Activated T-cell treated with anti-CD3 and anti-CD28 coated beads, Interleukin-2, amount 50 U/mL, for 1 hour (primary cell): ENCODE results near the gene CD164.
"Not testable (repeated sequence)": the region's sequence is repeated elsewhere in the genome, so short reads cannot be mapped to it uniquely, and the experiment has no call there.

ENCODE experiments used
- DNase-seq: peaks from one replicate; pipeline ENCODE4 v3.0.0-alpha.2; 2020

Gene CD164

DNA sequence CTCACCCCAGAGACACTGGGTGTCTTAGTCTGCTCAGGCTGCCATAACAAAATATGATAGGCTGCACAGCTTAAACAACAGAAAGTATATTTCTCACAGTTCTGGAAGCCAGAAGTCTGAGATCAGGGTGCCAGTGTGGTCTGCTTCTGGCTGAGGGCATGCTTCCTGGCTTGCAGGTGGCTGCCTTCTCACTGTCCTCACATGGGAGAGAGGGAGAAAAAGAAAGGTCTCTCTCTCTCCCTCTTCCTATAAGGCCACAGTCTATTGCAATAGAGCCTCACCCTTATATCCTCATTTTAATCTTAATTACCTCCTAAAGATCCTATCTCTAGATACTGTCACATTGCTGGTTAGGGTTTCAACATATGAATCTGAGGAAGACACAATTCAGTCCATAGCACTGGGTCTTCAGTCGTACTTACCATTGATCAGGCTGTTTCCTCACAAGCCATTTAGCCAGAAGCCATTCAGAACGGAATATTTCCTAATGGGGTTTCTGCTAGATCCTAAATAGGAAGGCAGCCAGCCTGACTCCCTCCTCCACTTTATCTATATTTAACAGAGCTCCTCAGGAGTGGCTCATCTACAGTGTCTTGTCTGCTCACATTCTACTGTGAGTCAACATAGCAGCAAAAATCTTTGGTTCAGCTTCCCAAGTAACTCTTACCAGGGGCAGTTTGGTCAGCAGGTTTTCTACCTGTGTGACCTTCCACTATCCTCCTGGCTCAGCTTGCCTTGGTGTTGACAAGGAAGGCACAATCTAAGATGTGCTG, 42.2 kb downstream of the CD164 start:
- no peak for DNase-seq

DNA sequence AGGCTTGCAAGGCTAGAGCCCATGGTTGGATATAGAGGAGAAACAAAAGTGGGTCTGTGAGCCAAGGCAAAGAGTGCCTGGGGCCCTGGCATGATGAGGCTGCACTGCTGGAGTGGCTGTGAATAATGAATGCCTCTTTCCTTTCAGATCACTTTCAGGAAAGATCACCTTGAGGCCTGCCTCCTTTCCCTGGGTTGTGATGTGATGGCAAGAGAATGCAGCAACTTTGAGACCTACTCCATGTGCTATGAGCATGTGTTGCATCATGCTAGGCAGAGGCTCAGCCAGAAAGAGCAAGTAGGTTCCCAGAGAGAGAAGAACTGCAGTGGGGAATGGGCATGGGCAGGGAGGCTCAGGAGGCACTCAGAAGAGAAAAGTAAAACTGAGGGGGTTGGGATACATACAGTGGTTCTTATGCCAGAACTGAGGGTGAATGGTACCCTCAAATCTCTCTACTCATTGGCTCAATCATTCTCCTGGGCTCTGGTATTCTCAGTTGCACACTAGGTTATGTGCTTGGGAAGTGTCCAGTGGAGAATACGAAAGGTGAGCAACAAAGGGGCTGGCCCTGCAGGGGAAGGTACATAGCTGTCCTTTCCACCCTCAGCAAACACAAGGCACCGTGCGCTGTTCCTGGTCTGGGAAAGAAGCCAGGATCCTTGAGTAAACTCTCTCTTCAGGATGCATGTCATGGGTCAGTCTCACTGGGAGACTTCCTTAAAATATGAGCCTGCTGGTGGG, 45.9 kb downstream of the CD164 start:
- DNase-seq: no peak

DNA sequence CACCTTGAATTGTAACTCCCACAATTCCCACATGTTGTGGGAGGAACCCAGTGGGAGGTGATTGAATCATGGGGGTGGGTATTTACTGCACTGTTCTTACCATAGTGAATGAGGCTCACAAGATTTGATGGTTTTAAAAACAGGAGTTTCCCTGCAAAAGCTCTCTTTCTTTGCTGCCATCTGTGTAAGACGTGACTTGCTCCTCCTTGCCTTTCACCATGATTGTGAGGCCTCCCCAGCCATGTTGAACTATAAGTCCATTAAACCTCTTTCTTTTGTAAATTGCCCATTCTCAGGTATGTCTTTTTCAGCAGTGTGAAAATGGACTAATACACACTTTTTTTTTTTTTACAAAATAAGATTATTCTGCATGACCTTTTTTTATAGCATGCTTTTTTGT, 48.4 kb downstream of the CD164 start:
- DNase-seq: not testable (repeated sequence)

DNA sequence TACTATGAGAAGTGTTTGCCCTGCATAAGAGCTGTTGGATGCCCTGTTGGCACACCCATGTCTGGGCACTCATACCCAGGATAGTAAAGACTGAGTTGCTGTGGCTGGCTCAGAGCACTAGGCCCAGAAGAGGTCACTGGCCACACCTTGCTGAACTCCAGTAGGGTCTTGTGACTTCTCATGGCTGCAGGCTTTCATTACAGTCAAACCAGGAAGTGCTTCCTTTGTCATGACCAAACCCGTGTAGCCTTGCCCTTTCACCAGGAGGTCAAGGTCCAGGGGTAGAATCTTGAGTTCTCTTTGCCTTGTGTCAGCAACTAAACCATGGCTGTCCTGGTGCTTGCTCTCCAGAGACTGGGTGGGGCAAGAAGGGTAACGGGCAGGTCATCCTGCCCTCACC, 49.5 kb downstream of the CD164 start:
- DNase-seq: no peak

DNA sequence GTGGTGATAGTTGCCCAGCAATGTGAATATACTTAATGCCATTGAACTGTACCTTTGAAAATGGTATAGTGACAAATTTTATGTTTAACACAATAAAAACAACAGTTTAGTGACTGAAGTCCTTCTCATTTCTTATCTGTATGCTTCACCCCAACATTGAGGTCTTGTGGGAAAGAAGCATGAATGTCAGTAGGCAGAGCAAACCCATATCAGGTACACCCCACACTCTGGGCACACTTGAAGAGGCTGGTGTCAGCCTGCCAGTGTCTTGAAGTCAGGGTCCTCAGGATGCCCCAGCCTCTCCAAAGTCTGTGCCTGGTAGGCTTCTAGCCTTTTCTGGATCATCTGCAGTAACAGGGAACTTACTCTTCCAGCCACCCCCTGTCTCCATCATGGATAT, 51.2 kb downstream of the CD164 start:
- no peak for DNase-seq

DNA sequence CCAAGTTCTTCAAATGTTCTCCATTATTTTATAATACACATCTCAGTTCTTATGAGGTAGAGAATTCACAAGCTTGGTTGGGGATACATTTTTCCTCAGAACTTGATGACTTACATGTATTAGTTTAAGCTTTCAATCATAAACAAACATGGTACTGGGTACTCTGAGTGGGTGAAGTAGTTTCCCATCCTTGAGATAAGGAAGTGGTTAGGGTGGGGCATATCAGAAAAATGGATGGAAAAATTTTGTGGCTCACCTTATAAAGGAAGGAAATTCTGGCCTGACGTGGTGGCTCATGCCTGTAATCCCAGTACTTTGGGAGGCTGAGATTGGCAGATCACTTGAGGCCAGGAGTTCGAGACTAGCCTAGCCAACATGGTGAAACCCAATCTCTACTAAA, 52.0 kb downstream of the CD164 start:
- DNase-seq: no peak

DNA sequence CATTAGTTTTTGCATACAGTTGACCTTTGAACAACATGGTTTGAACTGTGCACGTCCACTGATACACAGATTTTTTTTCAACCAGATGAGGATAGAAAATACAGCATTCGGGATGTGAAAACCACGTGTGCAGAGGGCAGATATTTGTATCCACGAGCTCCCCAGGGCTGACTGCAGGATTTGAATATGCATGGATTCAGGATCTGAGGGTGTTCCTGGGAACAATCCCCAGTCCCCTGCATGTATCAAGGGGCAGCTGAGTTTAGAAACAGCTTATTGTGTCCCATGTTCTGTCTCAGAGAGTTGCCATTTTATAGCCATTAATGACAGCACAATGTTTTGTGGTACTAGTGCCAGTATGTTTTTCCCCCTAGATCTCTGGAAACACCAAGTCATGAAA, 53.6 kb downstream of the CD164 start:
- DNase-seq: no peak

DNA sequence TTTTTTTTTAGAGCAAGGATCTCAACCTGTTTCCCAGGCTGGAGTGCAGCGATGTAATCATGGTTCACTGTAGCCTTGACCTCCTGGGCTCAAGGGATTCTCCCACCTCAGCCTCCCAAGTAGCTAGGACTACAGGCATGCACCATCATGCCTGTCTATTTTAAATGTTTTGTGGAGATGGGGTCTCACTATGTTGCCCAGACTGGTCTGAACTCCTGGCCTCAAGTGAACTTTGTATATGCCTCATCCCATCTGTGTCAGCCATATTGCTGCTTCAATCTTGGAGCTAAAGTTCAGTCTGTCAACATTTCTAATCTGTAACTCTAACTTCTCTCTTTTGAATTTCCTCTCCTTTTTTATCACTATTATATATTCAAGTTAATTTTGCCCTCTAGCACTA, 54.3 kb downstream of the CD164 start:
- no peak for DNase-seq

DNA sequence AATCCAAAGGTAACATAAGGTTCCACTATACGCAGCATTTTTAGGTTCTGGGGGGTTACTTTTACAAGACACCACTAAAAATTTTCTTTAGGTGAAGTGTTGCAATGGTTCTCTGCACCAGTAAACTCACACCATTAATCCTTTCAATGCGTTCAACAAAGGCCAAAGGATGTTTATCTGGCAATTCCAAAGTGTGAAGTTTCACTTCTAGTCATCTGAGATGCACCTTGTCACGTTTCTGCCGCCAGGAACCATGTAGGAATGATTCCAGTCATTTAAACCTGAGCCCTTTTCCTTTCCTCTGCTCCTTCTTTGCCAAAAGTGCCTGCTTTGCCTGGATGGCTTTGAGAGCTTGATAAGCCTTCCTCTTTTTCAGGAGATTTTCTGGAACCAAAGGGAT, 54.8 kb downstream of the CD164 start:
- DNase-seq: no peak

DNA sequence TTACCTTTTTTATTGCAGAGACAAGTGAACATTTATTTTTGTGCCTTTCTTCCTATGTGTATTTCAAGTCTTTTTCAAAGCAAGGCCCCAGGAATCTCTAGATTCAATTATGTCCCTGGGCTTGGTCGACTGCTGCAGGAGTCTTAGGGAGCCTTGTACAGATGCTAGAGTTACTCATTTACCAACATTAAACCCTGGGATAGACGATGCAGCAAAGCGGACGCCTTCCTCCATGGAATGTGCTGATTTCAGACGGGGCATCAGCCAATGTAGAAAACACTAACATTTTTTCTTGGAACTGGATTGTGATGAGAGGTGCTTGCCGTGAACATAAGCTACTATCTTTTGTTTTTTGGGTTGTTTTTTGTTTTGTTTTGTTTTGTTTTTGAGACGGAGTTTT, 55.9 kb downstream of the CD164 start:
- no peak for DNase-seq

DNA sequence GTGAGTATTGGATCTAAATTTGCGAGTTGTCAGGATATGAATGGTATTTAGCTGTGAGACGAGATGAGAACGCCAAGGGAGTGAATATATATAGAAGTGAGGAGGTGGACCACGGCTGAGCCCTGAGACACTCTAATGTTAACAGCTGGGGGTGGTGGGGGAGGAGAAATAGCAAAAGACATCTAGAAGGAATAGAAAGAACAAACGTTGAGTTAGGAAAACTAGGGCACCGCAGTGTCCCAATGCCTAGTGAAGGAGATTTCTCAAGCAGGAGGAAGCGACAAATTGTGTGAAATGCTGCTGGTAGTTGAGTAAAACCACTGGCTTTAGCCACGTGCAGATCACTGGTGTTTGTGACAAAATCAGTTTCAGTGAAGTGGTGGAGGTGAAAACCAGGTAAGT, 56.9 kb downstream of the CD164 start:
- no peak for DNase-seq

DNA sequence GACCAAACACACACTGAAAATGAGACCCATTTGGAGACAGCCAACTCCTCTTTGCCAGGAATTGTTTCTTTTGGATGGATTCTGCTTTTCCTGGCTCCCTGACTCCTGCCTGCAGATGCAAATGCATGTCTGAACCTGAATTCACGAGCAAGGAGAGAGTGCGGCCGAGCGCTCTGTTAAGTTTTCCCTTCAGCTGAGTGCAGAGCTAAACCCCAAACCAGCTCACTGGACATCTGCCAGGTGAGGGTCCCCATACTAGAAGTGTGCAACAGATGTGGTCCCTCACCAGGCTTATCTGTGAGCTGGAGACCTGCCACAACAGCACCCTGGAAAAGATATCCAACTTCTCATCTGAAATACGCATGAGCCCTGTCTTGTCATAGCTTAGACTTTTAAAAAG, 59.0 kb downstream of the CD164 start:
- DNase-seq: no peak

DNA sequence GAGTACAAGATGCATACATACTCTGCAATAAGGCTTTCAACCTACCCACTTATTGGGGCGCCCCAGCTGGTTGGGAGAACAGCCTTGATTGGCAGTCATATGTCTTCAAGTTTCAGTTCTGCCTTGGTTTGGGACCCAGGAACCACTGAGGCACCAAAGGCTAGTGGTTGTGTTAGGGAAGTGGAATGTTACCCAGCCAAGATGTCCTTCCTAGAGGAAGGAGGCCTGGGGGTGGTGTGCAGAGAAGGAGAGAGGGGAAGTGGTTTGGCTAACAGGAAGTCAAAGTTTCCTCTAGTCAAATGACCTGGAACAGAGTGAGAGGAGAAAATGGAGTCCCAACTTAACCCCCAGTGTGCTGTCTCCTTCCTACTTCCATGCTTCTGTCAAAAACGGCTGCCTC, 59.4 kb downstream of the CD164 start:
- DNase-seq: no peak

DNA sequence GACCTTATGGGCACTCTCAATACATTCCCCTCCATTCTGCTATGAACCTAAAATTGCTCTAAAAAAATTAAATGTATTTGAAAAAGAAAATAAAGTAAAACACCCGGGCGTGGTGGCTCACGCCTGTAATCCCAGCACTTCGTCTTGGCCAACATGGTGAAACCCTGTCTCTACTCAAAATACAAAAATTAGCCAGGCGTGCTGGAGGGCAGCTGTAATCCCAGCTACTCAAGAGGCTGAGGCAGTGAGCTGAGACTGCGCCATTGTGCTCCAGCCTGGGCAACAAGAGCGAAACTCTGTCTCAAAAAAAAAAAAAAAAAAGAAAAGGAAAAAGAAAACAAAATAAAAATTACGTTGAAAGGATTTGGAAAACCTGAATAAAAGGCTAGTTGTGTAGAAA, 60.5 kb downstream of the CD164 start:
- DNase-seq: no peak

DNA sequence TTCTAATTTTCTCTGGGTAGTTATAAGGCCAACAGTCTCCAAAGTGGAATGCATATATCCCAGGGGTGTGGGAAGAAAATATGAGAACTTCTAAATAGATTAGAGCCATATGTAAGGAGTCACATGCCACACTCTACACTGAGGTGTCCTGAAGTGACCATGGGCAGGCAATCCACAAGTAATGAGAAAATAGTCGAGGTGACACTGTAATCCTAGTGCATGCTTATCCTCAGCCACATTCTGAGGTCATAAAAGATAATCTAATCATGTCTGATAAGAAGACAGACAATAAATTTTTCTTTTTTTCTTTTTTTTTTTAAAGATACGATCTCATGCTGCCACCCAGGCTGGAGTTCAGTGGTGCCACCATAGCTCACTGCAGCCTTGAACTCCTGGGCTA, 62.2 kb downstream of the CD164 start:
- DNase-seq: no peak

DNA sequence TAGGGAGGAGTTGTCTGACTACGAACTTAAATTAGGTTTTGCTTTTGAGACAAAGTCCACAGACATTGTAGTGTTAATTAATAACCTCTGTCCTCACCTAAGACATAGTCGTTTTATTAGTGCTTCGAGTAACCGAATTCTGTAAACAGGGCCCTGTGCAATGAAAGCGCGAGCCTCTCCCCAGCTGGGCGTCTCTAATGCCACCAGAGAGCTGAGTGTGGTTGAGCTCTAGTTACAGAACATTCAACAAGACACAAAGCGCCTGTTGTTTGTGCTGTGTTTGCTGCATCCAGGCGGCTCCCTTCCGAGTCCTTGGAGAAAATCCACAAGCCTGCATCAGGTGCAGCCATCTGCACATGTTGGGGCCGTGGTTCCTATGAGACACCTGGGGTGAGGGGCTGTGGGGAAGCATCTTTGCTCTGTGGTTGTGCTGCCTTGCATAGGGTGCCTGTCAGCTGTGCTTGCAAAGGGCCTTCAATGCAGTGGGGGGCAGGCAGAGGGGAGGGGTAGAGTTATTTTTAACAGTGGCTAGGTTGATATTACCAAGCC, 63.9 kb downstream of the CD164 start:
- no peak for DNase-seq

DNA sequence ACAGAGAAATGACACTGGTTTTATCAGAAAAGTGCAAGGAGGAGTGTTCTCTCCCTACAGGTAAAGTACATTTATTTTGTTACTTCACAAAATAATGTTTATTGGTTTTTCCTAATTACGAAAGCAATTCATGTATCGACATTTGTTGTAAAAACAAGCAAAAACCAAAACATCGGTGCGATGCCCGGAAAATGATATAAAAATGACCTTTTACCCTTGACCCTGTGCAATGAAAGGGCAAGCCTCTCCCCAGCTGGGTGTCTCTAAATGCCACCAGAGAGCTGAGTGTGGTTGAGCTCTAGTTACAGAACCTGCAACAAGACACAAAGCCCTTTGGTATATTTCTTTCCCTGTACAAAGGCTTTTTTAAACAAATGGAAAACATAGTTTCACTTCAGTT, 65.4 kb downstream of the CD164 start:
- DNase-seq: no peak
